GM10266 (cell line): ENCODE measurements around the gene OR52E8.

Experiments
- DNase-seq: peaks from one replicate; pipeline ENCODE4 v3.0.0; 2012; ENCODE audit errors: extremely low spot score
- TF ChIP-seq, protein P1 (sequence below): IDR thresholded peaks from 2 replicates; pipeline ENCODE4 v1.5.1; 2012; ENCODE audit warnings: mild to moderate bottlenecking, low read depth; ENCODE audit not compliant: control insufficient read depth, insufficient read depth; ENCODE audit errors: missing control alignments

Gene OR52E8

DNA sequence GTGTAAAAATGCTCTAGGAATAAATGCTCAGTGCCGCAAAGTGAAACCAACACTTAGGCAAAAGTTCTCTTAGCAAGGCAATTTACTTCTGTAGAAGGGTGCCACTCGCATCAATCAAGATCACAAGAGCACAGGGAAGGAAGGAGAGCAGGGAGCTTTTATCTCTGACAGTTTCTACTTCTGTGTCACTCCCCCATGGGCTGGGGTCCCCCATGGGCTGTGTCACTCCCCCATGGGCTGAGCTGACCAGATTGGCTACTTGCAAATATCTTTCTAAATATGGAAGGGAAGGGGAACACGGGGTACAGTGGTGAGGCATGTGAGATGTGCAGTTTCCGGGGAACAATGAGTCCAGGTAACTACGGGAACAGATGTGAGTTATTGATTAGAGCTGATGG is 48.4 kb downstream of the OR52E8 start:
- TF ChIP-seq, protein P1, sequence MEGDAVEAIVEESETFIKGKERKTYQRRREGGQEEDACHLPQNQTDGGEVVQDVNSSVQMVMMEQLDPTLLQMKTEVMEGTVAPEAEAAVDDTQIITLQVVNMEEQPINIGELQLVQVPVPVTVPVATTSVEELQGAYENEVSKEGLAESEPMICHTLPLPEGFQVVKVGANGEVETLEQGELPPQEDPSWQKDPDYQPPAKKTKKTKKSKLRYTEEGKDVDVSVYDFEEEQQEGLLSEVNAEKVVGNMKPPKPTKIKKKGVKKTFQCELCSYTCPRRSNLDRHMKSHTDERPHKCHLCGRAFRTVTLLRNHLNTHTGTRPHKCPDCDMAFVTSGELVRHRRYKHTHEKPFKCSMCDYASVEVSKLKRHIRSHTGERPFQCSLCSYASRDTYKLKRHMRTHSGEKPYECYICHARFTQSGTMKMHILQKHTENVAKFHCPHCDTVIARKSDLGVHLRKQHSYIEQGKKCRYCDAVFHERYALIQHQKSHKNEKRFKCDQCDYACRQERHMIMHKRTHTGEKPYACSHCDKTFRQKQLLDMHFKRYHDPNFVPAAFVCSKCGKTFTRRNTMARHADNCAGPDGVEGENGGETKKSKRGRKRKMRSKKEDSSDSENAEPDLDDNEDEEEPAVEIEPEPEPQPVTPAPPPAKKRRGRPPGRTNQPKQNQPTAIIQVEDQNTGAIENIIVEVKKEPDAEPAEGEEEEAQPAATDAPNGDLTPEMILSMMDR, result no peak

DNA sequence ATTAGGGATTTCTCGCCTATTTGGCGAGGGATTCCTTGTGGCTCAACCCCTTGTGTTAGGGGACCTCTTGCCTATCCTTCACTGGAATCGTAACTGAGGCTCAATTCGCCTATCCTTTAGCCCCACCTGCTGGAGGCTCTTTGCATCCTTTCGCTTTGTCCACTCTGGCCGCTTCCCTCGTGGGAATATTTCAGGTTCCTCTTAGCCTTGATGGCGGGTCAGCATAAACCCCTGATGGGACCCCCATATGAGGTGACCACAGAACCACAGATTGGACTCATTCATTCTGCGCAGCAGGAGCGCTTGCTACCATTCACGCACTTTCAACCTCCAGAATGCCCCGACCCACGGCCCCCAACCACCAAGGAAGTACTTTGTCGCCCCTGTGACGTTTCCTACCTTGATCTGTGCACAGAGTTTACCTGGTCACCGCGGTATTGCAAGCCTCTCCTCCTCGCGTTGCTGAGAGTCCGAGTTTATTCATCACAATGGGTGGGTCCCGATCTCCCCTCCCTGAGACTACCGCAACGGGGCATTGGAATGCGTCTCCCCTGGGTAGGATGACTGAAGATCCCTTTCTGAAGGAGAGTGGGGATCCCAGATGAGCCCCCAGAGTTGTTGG is 48.9 kb downstream of the OR52E8 start, which contains the start of gene OR52N2:
OR52N2 (plus strand) TSS at position 425 of the 622 bp plus-strand sequence. CDS start 11,412 bp downstream, outside the sequence.
- TF ChIP-seq, protein P1, result peak; percentile 82
- peak; percentile 41 for DNase-seq

More for the DNA sequence above, 48.4 kb downstream of the OR52E8 start:
- DNase-seq, result no peak

DNA sequence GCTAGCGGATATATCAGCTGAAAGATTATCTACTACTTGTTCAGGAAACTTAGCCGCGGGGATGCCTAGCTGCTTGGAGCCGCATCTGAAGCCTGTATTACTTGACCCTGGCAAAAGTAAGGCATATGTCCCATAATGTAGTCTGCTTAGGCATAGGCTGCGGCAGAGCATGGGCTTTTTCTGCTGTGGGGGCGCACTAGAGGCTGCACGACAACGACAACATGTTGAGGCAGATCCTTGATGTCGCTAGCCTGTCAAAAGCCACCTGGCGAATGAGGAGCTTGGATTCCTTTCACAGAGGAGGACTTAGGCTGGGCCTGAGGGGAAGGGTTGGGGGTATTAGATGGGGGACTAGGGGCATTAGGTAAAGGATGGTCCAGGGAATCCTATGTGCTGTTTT is 49.9 kb downstream of the OR52E8 start:
- DNase-seq, result no peak
- TF ChIP-seq, protein P1, result no peak
